DMS114 treated with DMSO at 0.1 percent for 48 hours (cell line): ENCODE measurements around the gene SGPL1.
"Not testable (repeated sequence)": the region's sequence is repeated elsewhere in the genome, so short reads cannot be mapped to it uniquely, and the experiment has no call there.

ENCODE experiments used
- DNase-seq: peaks from one replicate; lab custom pipeline; 2025; ENCODE audit not compliant: unreplicated experiment; lab: John Stamatoyannopoulos, UW

Gene SGPL1

GRCh38 chr10:70815504-70816219 is at the start of gene SGPL1:
SGPL1 (plus strand) TSS chr10:70815948; CDS start chr10:70816854, 906 bp downstream.
- DNase-seq = peak; percentile 58

GRCh38 chr10:70768026-70768685 is 47.6 kb upstream of the SGPL1 start:
- DNase-seq = not testable (repeated sequence)

DNA sequence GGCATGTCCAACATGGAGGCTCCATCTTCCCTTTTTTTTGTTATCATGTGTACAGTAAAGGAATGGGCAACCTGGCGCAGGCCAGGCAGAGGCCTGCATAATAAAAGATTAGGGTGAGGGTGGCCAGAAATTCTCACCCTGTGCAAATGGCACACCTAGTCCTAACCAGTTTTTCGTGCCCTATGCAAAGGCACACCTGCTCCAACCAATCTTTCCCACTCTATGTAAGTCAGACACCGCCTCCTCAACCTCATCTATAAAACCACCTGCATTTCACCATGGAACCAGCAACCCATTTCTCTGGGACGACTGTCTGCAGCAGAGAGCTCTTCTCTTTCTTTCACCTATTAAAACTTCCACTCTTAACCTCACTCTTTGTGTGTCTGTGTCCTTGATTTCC is 46.6 kb upstream of the SGPL1 start:
- DNase-seq = no peak

GRCh38 chr10:70770001-70770400 is 45.7 kb upstream of the SGPL1 start:
- no peak for DNase-seq

GRCh38 chr10:70770516-70770915 is 45.2 kb upstream of the SGPL1 start:
- not testable (repeated sequence) for DNase-seq

DNA sequence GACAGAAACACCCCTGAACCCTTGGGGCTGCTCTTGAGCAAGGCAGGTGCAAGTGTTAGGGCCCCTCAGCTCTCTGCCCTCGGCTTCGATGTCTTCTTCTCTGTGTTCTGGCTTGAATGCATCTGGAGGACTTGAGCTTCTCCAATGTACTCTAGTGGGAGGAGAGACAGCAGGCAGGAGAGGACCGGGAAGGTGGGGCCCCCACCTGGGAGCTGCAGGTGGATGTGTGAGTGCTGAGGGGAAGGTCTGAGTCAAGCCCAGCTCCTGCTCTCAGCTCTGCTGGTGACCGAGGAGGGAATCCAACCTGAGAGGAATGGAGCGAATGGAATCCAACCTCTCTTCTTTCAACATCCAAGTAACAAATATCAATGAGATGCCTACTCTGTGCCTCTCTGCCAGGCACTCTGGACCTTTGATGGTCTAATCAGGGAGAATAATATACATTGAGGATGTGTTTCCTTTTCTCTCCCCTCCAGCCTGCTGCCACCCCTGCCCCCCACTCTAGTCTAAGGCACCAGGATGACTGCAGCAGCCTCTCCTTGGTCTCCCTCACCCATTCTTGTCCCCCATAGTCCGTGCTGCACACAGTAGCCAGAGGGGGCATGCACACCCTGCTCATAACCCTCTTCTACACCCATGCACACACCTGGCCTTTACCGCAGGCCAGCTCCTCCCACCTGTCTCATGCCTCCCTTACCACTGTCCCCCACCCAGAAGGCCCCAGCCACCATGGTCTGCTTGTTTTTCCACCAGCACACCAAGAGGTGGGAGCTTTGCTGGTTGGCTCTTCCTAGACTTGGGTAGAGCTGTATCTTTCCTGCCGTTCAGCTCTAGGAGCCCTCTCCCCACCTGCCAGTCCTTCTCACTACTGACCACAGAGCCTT is 44.2 kb upstream of the SGPL1 start:
- no peak for DNase-seq

GRCh38 chr10:70772627-70773026 is 43.1 kb upstream of the SGPL1 start:
- DNase-seq = no peak

DNA sequence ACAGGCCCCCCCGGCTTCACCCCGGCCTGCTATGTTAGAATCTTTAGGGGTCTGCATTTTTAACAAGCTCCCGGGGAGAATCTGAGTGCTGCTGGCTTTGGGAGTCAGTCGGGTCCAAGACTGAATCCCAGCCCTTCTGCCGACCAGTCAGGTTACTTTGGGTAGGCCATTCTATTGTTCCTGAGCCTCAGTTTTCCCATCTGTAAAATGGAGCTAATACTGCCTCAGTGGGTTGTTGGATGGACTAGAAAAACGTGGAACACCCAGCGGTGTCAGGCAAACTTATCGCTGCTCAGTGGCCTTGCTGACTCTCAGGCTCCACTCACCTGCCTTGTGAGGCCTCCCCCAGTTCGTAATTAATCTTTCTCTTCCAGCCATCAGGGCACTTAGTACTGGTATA is 42.3 kb upstream of the SGPL1 start:
- no peak for DNase-seq

DNA sequence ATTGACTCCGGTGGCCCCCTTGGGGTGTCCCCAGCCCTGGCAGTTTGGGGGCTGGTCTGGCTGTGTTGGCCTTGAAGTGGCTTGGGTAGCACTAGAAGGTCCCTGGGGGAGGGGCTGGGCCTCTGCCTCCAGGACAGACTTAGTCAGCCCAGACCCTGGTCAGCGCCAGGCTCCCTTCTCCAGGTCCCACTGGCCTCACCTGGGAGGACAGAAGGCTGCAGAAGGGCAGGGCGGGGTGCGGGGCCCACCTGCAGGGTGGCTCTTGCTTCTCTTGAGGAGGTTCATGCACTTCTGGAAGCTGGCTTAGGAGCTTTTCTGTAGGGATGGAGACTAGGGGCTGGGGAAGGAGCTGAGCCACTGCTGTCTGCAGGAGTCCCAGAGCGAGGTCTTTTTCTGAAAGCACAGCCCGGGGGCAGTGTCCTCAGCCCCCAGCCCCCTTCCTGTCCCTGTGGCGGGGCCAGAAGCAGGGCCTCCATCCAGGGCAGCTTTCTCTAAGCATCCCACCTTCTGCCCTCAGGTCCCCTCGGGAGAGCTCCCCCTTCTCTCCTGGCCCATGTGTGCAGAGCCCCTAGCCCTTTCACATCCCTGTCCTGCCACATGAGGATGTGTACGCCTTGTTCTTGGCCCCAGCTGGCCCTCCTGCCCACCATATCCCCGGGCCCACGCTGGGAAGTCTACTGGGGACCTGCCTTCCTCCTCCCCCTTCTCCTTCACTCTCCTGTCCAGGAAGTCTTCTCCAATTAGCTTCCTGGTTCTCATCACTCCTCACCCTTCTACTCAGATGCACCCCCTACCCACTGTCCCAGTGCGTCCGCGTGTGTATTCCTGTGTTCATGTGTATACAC is 41.6 kb upstream of the SGPL1 start:
- no peak for DNase-seq

DNA sequence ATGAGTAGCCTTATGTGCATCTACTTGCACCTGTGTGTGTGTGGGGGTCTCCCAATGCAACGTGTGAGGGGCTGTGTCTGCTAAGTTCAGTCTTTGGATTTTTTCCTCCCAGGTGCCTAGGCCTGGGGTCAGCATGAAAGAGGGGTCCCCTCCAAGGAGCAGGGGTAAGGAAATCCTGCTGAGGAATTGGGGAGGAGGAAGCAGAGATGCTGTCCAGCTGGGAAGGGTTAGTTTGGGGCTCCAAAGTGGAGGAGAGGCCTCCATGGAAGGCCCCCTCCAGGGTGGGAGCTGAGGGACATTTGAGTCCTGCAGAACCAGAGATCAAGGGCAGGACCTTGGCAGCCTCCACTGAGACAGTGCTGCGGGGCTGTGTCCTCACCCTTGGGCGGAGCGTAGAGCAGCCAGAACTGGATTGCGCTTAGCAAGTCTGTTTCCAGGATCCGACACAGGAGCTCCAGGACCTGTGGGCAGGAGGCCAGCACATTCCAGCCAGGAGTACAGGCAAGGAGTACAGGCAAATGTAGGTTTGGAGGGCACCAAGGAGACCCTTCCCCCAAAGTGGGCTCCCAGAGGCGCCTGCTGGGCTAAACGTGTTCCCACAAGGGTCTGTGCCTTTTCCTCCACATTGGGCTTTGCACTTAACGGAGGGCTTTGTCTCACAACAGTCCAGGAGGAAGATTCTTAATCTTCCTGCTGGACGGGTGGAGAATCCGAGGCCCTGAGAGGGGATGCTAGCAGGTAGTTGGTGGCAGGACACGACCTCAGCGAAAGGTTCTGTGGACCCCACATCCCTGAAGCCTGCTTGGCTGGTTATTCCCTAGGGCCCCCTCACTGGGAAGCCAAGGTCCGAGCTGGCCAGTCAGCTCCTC is 40.7 kb upstream of the SGPL1 start:
- DNase-seq = no peak

- DNase-seq = no peak
Observed at GRCh38 chr10:70775679-70776454, 39.9 kb upstream of the SGPL1 start.

DNA sequence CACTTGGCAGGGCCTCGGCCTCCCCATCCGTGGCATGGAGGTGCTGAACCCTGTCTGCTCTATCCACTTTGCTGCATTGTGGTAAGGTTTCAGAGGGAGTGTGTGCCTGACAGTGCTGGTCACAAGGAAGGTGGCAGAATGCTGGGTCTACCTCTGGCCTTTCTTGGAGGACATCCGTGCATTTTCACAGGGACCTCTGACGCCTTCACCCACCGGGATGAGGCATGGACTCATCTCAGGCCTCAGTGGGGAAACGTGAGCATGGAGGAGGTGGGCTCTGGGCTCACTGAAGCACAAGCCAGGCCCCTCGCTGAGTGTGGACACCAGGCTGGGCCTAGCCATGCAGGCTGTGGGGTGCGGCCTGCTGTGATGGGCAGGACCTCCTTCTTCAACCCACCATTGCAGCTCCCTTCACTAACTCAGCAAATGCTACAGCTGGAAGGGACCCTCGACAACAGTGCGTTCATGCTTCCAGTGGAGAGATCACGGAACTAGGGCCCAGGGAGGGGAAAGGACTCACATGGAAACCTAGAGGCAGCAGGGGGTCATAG is 39.2 kb upstream of the SGPL1 start:
- DNase-seq = no peak

DNA sequence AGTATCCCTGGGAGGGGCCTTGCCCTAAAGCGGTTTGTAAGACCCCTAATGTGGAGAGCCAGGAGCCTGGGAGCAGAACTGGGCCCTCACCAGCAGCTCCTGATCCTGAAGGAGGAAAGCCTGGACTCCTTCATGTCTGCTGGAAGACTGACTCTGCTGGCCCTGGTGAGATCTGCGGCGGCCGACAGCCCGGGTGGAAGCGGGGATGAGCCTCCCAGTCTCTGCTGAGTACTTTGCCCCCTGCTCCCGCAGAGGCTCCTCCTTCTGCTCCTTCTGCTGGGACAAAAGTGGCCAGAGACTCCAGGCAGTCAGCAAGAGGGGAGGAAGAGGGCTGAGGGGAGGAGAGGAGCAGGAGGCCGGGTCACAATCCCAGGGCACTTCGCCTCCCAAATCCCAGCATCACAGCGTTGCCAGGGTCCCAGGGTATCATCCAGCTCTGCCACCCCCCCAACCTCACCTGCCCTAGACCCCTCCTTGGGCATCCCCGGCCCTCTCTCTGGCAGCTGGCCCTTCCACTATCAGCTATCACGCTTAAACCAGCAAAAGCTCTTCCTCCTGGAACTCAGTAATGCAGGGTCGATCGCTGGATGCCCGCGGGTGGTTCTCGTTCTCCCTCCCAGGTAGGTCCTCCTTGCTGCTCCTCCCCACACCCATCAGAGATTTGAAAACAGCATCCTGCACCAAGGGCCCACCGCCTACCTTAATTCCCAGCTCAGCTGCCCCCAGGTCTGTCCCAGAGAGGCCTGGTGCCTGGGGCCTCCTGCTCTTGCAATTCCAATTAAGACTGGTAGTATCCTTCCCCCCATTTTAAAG is 38.5 kb upstream of the SGPL1 start:
- DNase-seq = no peak

GRCh38 chr10:70778267-70778924 is 37.4 kb upstream of the SGPL1 start:
- DNase-seq = no peak

GRCh38 chr10:70779088-70779487 is 36.7 kb upstream of the SGPL1 start:
- DNase-seq = no peak

- DNase-seq = no peak
Observed at GRCh38 chr10:70779511-70780369, 36.0 kb upstream of the SGPL1 start.

DNA sequence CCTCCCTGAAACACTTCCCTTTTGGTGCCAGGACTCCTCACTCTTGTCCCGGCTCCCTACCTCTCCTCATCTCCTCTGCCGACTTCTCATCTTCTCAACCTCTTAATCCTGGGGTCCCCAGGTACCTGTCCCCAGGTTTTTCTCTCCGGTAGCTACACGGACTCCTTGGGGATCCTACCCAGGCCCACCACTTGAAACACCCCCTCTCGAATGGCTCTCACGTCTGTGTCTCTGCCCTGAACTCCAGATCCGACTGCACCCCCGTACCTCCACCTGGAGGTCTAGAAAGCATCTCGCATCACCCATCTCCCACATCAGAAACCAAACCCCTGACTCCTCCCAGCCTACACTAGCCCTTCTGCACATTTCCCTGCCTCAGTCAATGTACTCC is 35.4 kb upstream of the SGPL1 start:
- DNase-seq = no peak
